LNCAP (cell line): ENCODE results near the gene TRIM40.

Source experiments
- CTCF ChIP-seq: fragments of 450-650 bp; IDR thresholded peaks from 2 replicates; pipeline ENCODE4 v1.5.1; 2017; ENCODE audit warnings: mild to moderate bottlenecking

The TRIM40 gene

DNA sequence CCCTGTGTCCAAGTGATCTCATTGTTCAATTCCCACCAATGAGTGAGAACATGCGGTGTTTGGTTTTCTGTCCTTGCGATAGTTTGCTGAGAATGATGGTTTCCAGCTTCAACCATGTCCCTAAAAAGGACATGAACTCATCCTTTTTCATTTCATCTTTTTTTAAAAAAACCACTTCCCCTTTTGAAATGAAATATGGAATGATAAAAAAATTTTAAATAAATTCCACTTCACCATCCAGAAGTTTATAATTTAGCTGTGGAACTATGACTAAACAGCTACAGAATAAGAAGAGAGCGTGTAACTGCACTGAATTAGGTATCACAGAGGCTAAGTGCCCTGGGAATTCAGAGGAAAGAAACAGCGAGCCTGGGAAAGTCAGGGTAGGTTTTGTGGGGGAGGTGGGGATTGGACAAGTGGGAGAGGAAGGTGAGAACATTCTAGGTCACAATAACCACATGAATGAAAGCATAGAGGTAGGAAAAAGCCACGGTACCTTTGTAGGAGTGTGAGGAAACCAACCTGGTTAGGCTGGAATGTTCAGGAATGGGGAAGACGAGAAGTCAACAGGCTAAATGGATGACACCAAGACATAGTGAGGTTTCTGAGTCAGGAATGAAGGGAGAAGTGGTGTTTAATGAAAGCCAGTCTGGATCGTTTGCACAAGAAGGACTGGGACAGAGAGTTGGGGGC lies 14.1 kb downstream of the TRIM40 start:
- TF ChIP-seq CTCF, result no peak

DNA sequence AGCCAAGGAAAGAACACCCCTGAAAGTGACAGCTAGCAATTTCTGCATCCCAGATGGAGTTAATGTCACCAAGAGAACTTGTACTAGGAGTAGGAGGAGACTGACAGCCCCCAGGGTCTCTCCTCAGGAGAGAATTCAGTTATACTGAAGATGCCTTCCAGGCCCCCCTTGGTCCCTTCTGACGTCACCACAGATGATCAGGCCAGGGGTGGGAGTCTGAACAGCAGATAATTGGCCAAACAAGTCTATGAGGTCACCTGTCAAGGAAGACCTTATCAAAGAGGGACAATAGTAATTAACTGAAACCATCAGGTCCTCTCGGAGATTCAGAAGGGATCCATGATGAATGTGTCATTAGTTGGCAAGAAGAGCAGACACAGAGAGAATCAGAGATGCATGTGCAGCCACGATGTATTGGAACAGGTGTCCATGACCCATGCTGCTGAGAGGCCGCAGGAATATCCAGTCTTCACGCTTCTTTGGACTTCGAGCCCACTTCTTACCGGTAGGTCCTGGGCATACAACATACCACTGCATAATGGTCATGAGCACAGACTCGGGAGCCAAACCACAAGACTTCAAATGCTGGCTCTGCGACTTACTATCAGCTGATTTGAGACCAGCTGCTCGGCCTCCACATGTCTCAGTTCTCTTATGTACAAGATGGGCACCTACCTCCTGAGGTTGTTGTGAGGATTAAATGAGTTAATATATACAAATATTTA lies 14.9 kb downstream of the TRIM40 start:
- TF ChIP-seq CTCF, result no peak

DNA sequence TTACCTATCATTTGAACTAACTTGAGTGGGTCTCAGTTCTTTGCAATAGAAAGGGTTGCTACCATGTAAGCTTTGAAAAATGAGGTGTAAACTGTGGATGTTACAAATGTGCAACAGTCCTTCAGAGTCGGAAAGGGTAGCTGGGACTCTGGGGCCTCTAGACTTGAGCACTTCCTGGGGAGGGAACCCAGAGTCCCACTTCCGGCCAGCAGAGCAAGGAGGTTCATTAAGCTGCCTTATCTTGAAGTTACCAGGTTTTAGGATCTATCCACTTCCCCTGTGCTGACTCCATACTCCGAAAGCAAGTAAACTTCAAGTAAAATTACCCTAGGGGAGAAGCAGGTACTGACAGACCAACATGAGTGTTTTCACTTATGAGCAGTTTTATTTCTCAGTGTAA lies 15.6 kb downstream of the TRIM40 start:
- TF ChIP-seq CTCF, result no peak

GRCh38 chr6:30152016-30152673 lies 16.2 kb downstream of the TRIM40 start:
- no peak for TF ChIP-seq CTCF

GRCh38 chr6:30152910-30153610 lies 17.1 kb downstream of the TRIM40 start:
- TF ChIP-seq CTCF, result no peak

DNA sequence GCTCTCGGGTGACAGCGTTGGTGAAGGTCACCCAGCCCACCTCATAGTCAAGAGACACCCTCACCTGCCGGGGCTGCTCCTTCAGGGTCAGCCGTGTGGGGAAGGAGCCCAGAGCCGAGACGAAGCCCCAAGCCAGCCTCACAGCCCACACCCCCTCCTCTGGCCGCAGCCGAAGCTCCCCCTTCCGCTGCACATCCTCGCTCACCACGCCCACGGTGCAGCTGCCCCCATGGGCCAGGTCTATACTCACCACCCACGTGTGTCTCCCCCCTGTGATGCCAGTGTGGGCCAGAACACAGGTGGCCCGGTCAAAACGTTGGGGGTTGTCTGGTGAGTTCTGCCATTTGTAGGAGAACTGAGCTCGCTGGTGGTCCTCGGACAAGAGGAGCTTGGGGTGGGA lies 18.1 kb downstream of the TRIM40 start:
- TF ChIP-seq CTCF, result no peak

DNA sequence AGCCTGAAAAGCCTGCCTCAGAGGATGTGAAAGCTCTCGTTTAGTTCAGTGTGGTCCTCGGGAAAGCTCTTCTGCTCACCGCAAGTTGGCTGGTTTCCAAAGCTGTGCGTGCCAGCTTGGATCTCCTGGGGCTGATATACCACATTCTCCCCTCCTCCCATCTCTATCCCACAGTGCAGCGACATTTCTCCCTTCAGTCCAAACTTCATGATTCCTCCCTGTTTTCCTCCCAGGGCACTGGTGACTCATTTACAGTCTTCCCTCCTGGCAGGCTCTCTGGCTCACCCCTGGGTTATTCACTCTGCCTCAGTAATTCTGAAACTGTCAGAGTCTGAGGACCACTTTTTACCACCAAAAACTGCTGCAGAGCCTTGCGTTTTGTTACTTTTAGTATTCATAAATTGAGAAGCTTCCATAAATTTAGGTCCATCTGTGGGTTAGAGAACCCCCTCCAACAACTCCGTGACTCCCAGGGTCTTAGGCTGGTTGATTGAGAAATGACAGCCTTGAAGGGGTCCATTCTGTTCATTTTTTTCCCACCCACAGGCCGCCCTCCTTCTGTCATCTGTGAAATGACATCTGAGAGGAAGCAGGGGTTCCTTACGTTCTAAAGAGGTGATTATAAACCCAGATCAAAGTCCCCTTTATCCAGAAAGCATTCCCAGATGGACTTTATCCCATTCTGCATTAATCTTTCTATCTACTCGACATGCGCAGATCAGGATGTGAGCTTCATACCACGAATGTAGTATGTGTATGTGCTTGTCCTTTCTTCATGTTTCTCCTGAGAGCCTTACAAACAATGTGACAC lies 19.0 kb downstream of the TRIM40 start:
- no peak for TF ChIP-seq CTCF
